Suprapubic skin (tissue), 4 donors: Measurements from ENCODE around the gene ABCB1. TPM values are rescaled to one million over a fixed set of nuclear protein-coding genes. Genes with fewer than 3 reads are reported as not detected.

Experiments used
- DNase-seq, 2 donors: peaks; one replicate each; pipeline ENCODE4 v3.0.0-alpha.2; 2019; ENCODE audit warnings: low spot score in 2 of 2
- H3K27ac ChIP-seq: fragments of 200-600 bp; sonication (generic); one replicate; pipeline ENCODE4 v1.5.1; 2019
- H3K27me3 ChIP-seq: fragments of 200-600 bp; sonication (generic); one replicate; pipeline ENCODE4 v1.5.1; 2019
- H3K36me3 ChIP-seq: fragments of 200-600 bp; sonication (generic); one replicate; pipeline ENCODE4 v1.5.1; 2019
- H3K4me1 ChIP-seq: fragments of 200-600 bp; sonication (generic); one replicate; pipeline ENCODE4 v1.5.1; 2019
- H3K4me3 ChIP-seq: fragments of 200-600 bp; sonication (generic); one replicate; pipeline ENCODE4 v1.5.1; 2019; ENCODE audit warnings: mild to moderate bottlenecking
- H3K9me3 ChIP-seq: fragments of 200-600 bp; sonication (generic); one replicate; pipeline ENCODE4 v1.5.1; 2019
- EP300 ChIP-seq: sonication (generic); formaldehyde crosslinking; IDR thresholded peaks from one replicate; pipeline ENCODE4 v1.6.1; 2017; ENCODE audit warnings: antibody characterized with exemption
- POLR2A ChIP-seq, 2 donors: fragments of 450-650 bp; IDR thresholded peaks; one replicate each; pipeline ENCODE4 v1.6.1; 2017; ENCODE audit warnings: antibody characterized with exemption in 2 of 2, mild to moderate bottlenecking in 2 of 2, moderate library complexity in 2 of 2
- POLR2AphosphoS5 ChIP-seq, 3 donors: sonication (generic); formaldehyde crosslinking; IDR thresholded peaks; one replicate each; pipeline ENCODE4 v1.6.1; 2017; ENCODE audit warnings: antibody characterized with exemption in 3 of 3
- WGBS: methylation state at CpG from one replicate; pipeline ENCODE4 v1.1.5; 2018; 5-methylcytosine and 5-hydroxymethylcytosine counted together
- total RNA-seq, 4 donors: library from RNA; depleted of rRNA; stranded (reverse); fragments of >200 nt; gene quantifications; one replicate each; pipeline ENCODE4 v1.1.0, GENCODE V29; 2016
- TF ChIP-seq, protein P1 (sequence below), 2 donors: fragments of 200-600 bp in 1 of 2; fragments of 450-650 bp in 1 of 2; sonication (generic) in 1 of 2; IDR thresholded peaks; one replicate each; pipeline ENCODE4 v1.5.1; 2016 to 2019; ENCODE audit warnings: antibody characterized with exemption in 2 of 2, mild to moderate bottlenecking in 1 of 2, moderate library complexity in 1 of 2

The ABCB1 gene
- total RNA-seq, 4 donors from 2014 or later: 0.79 to 7.0 (median 3.9) TPM

DNA sequence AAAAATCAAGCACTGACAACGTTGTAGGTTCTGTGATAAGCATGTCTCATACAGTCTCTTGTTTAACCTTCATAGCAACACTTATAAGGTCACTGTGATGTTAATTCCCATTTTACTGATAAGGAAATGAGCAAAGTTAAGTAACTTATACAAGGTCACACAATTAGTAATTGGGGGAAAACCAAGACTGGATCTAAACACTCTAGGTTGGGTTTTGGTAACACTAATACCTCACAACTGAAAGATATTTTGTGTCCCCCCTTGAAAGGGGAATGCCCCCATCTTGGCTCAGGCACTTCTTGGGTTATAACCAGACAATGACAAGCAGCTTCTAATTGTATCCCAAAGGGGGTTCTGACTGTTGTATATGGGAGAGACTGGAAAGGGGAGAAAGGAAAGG lies 89.2 kb downstream of the ABCB1 start:
- DNase-seq: no peak
- no peak overlapping the region for H3K4me3 ChIP-seq
- TF ChIP-seq POLR2AphosphoS5 (IDR thresholded peaks at IDR 0.05) (no peak), EP300 (no peak), POLR2A (IDR thresholded peaks at IDR 0.05) (no peak)
- TF ChIP-seq, protein P1, sequence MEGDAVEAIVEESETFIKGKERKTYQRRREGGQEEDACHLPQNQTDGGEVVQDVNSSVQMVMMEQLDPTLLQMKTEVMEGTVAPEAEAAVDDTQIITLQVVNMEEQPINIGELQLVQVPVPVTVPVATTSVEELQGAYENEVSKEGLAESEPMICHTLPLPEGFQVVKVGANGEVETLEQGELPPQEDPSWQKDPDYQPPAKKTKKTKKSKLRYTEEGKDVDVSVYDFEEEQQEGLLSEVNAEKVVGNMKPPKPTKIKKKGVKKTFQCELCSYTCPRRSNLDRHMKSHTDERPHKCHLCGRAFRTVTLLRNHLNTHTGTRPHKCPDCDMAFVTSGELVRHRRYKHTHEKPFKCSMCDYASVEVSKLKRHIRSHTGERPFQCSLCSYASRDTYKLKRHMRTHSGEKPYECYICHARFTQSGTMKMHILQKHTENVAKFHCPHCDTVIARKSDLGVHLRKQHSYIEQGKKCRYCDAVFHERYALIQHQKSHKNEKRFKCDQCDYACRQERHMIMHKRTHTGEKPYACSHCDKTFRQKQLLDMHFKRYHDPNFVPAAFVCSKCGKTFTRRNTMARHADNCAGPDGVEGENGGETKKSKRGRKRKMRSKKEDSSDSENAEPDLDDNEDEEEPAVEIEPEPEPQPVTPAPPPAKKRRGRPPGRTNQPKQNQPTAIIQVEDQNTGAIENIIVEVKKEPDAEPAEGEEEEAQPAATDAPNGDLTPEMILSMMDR (IDR thresholded peaks at IDR 0.05): no peak
- H3K36me3 ChIP-seq: no peaks in the 10 kb centered on the region
- H3K27ac ChIP-seq: no peak overlapping the region
- no peaks in the 10 kb centered on the region for H3K4me1 ChIP-seq
- WGBS: 84% methylated on average over 1 of the region's 1 CpG
- H3K9me3 ChIP-seq: no peaks in the 10 kb centered on the region
- H3K27me3 ChIP-seq: no peaks in the 10 kb centered on the region

DNA sequence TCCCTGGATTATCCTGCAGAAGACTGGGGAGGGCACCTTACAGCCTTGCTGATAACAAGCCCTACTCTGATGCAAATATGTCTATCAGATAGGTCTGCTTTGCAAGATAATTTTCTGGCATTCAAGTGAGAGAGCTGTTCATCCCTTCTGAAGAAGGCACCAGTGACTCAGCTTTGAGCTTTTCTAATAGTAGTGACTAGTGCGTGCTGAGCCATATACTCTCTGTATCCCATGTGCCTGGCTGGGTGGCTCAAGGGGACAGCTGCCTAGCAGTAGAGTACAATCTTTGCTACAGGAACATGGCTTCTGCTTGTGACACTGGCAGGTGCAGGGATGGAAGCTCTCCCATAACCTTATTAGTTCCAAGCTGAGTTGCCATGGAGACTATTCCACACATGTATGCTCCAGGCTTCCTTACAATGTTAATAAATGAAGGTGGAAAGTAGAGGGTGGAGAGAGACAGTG lies 90.2 kb downstream of the ABCB1 start:
- H3K27me3 ChIP-seq: no peaks in the 10 kb centered on the region
- TF ChIP-seq POLR2AphosphoS5 (IDR thresholded peaks at IDR 0.05) (no peak), EP300 (no peak), POLR2A (IDR thresholded peaks at IDR 0.05) (no peak)
- TF ChIP-seq, protein P1 (IDR thresholded peaks at IDR 0.05): no peak
- H3K27ac ChIP-seq: no peak overlapping the region
- no peaks in the 10 kb centered on the region for H3K9me3 ChIP-seq
- 89% methylated on average over 1 of the region's 1 CpG for WGBS
- no peak for DNase-seq
- no peaks in the 10 kb centered on the region for H3K36me3 ChIP-seq
- no peak overlapping the region for H3K4me3 ChIP-seq
- H3K4me1 ChIP-seq: no peaks in the 10 kb centered on the region

DNA sequence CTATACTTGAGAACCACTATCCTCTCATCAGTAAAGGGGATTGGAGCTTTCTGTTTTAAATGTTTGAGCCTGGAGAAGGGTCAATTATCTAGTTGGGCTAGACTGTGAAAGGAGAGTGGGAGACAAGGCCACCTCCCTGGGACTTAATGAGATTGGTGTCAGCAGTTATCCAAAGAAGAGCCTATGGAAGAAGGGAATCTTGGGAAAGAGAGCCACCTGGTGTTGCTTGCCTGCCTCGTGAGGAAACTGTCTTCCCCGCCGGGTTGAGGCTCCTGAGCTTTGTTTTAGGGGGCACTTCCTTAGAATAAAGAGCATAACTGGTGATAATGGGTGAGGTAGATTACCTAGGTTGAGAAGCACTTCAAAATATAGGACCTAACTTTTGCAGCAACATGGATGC lies 93.2 kb downstream of the ABCB1 start:
- no peaks in the 10 kb centered on the region for H3K9me3 ChIP-seq
- H3K4me3 ChIP-seq: no peak overlapping the region
- TF ChIP-seq POLR2AphosphoS5 (IDR thresholded peaks at IDR 0.05): no peak
- TF ChIP-seq POLR2A (IDR thresholded peaks at IDR 0.05): no peak
- TF ChIP-seq, protein P1 (IDR thresholded peaks at IDR 0.05): no peak
- H3K4me1 ChIP-seq: no peaks in the 10 kb centered on the region
- no peak overlapping the region for H3K27ac ChIP-seq
- WGBS: 30% methylated on average over 3 of the region's 3 CpGs
- DNase-seq: no peak
- no peaks in the 10 kb centered on the region for H3K27me3 ChIP-seq
- no peaks in the 10 kb centered on the region for H3K36me3 ChIP-seq

DNA sequence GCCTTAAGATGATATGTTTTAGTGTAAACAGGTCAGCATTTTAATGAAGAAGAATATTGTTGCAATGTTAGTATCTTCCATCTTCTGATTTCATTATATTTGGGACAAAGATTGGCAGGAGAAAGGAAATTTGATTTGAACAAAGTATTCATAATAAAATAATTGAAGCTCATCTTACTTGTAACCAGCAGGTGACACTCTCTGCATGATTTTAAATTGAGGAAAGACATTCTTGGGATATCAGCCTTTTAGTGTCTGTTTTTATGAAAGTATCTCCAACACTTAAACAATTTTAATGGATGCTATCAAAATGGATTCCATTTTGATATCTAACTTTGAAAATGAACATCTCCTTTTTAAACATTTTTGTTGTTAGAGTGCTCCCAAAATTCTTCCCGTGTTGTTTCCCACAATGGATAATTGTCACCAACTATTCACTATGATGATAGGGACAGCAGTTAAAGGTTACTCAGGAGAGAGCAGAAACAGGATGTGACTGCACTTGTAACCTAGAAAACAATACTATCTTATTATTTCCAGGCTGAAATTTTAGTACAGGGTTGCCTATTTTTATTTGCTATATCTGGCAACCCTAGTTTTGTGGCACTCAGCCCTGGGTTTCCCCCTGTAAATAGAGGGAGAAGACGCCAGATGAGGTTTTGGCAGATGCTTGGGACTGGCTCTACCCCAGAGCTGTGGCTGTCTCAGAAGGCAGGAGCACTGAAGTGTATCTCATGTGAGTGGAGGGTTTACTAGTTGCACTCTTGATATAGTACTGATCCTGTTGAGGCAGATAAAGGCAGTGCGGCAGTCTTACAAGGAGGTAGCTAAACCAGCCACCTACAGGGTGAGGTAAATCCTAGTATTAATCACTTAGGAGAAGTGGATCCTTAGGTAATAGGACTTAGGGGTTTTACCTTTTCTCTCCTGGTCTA lies 94.2 kb downstream of the ABCB1 start:
- H3K36me3 ChIP-seq: no peaks in the 10 kb centered on the region
- DNase-seq: no peak
- H3K4me3 ChIP-seq: no peak overlapping the region
- no peaks in the 10 kb centered on the region for H3K9me3 ChIP-seq
- no peaks in the 10 kb centered on the region for H3K4me1 ChIP-seq
- 58% methylated on average over 3 of the region's 3 CpGs for WGBS
- H3K27ac ChIP-seq: no peak overlapping the region
- H3K27me3 ChIP-seq: no peaks in the 10 kb centered on the region
- TF ChIP-seq, protein P1 (IDR thresholded peaks at IDR 0.05): no peak
- TF ChIP-seq POLR2A (IDR thresholded peaks at IDR 0.05) (no peak), EP300 (no peak), POLR2AphosphoS5 (IDR thresholded peaks at IDR 0.05) (no peak)

DNA sequence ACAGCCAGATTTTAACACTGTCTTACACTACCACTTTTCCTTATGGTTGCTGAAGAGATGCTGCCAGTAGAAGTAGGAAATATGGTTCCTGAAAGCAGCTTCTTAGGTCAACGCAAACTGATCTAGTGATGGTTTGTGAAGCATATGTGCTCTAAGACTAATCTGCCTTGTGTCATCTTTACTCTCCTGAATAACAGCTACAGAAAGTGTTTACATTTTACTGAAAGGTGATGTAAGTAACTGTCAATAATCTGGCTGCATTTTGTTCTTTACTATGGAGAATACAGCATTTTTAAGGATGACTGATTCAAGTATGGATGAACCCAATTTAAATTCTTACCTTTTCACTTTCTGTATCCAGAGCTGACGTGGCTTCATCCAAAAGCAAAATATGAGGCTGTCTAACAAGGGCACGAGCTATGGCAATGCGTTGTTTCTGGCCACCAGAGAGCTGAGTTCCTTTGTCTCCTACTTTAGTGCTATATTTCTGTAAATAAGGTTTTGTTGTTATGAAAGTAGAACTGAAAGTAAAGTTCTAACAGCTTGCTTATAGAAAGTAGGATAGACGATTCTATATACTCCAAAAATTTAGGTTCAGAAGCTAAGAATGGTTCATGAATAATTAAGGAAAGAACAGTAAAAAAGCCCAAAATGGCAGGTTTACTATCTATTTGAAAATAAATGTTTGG lies 95.0 kb downstream of the ABCB1 start:
- no peaks in the 10 kb centered on the region for H3K9me3 ChIP-seq
- WGBS: 84% methylated on average over 5 of the region's 5 CpGs
- no peak overlapping the region for H3K4me3 ChIP-seq
- H3K27me3 ChIP-seq: no peaks in the 10 kb centered on the region
- H3K36me3 ChIP-seq: no peaks in the 10 kb centered on the region
- DNase-seq: no peak
- TF ChIP-seq POLR2A (IDR thresholded peaks at IDR 0.05) (no peak), POLR2AphosphoS5 (IDR thresholded peaks at IDR 0.05) (no peak), EP300 (no peak)
- TF ChIP-seq, protein P1 (IDR thresholded peaks at IDR 0.05): no peak
- no peak overlapping the region for H3K27ac ChIP-seq
- no peaks in the 10 kb centered on the region for H3K4me1 ChIP-seq
